GM21515 (cell line): ENCODE results near the gene SIMC1.
"Not testable (repeated sequence)": the region's sequence is repeated elsewhere in the genome, so short reads cannot be mapped to it uniquely, and the experiment has no call there.

ENCODE experiments used
- ATAC-seq: cut with Tn5 transposase; IDR thresholded peaks from one replicate; pipeline ENCODE4 v1.9.1; 2021; ENCODE audit not compliant: unreplicated experiment

SIMC1 gene

GRCh38 chr5:176237971-176238644, at the start of gene SIMC1:
Gene SIMC1, plus strand, starts transcription at chr5:176238424. Its CDS starts 85 bp downstream, at chr5:176238509.
- peak; percentile 74 for ATAC-seq

GRCh38 chr5:176188506-176189193, 49.6 kb upstream of the SIMC1 start:
- ATAC-seq, result no peak

- ATAC-seq, result no peak
These were observed 48.4 kb upstream of the SIMC1 start for GRCh38 chr5:176189857-176190256.

GRCh38 chr5:176190886-176191755, 47.1 kb upstream of the SIMC1 start:
- ATAC-seq, result no peak

- no peak for ATAC-seq
These were observed 46.0 kb upstream of the SIMC1 start for GRCh38 chr5:176192094-176192721.

- ATAC-seq, result not testable (repeated sequence)
These were observed 45.5 kb upstream of the SIMC1 start for GRCh38 chr5:176192722-176193117.

GRCh38 chr5:176193636-176194035, 44.6 kb upstream of the SIMC1 start:
- not testable (repeated sequence) for ATAC-seq

GRCh38 chr5:176194238-176195083, 43.8 kb upstream of the SIMC1 start:
- not testable (repeated sequence) for ATAC-seq

- not testable (repeated sequence) for ATAC-seq
These were observed 43.2 kb upstream of the SIMC1 start for GRCh38 chr5:176195084-176195413.

GRCh38 chr5:176195487-176196207, 42.6 kb upstream of the SIMC1 start:
- not testable (repeated sequence) for ATAC-seq

- not testable (repeated sequence) for ATAC-seq
These were observed 41.4 kb upstream of the SIMC1 start for GRCh38 chr5:176196781-176197180.

GRCh38 chr5:176197234-176197858, 40.9 kb upstream of the SIMC1 start:
- not testable (repeated sequence) for ATAC-seq

- ATAC-seq, result not testable (repeated sequence)
These were observed 39.9 kb upstream of the SIMC1 start for GRCh38 chr5:176198299-176198698.

- ATAC-seq, result not testable (repeated sequence)
These were observed 39.1 kb upstream of the SIMC1 start for GRCh38 chr5:176198991-176199733.

GRCh38 chr5:176199803-176200399, 38.3 kb upstream of the SIMC1 start:
- not testable (repeated sequence) for ATAC-seq

GRCh38 chr5:176201811-176202210, 36.4 kb upstream of the SIMC1 start:
- no peak for ATAC-seq

- no peak for ATAC-seq
These were observed 35.1 kb upstream of the SIMC1 start for GRCh38 chr5:176203086-176203485.

GRCh38 chr5:176203535-176203934, 34.7 kb upstream of the SIMC1 start:
- not testable (repeated sequence) for ATAC-seq
